OCI-LY1 (cell line): ENCODE data around the gene DLL4.

Experiments
- H2AFZ ChIP-seq: fragments of 200-600 bp; sonication (generic), shearing (Covaris generic); 2 replicates; pipeline ENCODE4 v1.6.0; 2014; ENCODE audit warnings: antibody characterized with exemption, mild to moderate bottlenecking, low read length
- H3F3A ChIP-seq: fragments of 200-600 bp; sonication (generic), shearing (Covaris generic); 2 replicates; pipeline ENCODE4 v1.6.0; 2014; ENCODE audit warnings: mild to moderate bottlenecking, antibody characterized with exemption, low read length, moderate library complexity; ENCODE audit not compliant: insufficient read depth
- H3K27ac ChIP-seq: fragments of 200-600 bp; sonication (generic); 2 replicates; pipeline ENCODE4 v1.5.1; 2014; ENCODE audit warnings: low read length, mixed run types, mild to moderate bottlenecking, low read depth; ENCODE audit not compliant: poor library complexity, severe bottlenecking
- H3K27me3 ChIP-seq: fragments of 200-600 bp; sonication (generic); 2 replicates; pipeline ENCODE4 v1.6.0; 2014; ENCODE audit warnings: antibody characterized with exemption, mild to moderate bottlenecking, low read length, moderate library complexity; ENCODE audit not compliant: insufficient read depth
- H3K36me3 ChIP-seq: fragments of 200-600 bp; sonication (generic); 2 replicates; pipeline ENCODE4 v1.6.1; 2014; ENCODE audit warnings: mild to moderate bottlenecking, antibody characterized with exemption, low read length, moderate library complexity, mixed read lengths; ENCODE audit not compliant: insufficient read depth
- H3K4me1 ChIP-seq: fragments of 200-600 bp; sonication (generic); 2 replicates; pipeline ENCODE4 v1.5.1; 2014; ENCODE audit warnings: mild to moderate bottlenecking, low read length, moderate library complexity; ENCODE audit not compliant: insufficient read depth, severe bottlenecking
- H3K4me2 ChIP-seq: fragments of 200-600 bp; sonication (generic), shearing (Covaris generic); 2 replicates; pipeline ENCODE4 v1.6.1; 2014; ENCODE audit warnings: low read length
- H3K4me3 ChIP-seq: fragments of 200-600 bp; sonication (generic); 2 replicates; pipeline ENCODE4 v1.5.1; 2014; ENCODE audit warnings: low read length, low read depth, mild to moderate bottlenecking, mixed read lengths; ENCODE audit not compliant: poor library complexity, severe bottlenecking
- H3K79me2 ChIP-seq: fragments of 200-600 bp; shearing (Covaris generic); 2 replicates; pipeline ENCODE4 v1.6.1; 2016; ENCODE audit warnings: mixed run types, low read length, mixed read lengths; ENCODE audit not compliant: insufficient read depth
- H3K9ac ChIP-seq: fragments of 200-600 bp; sonication (generic), shearing (Covaris generic); 2 replicates; pipeline ENCODE4 v1.6.1; 2014; ENCODE audit warnings: mild to moderate bottlenecking, low read length, mixed read lengths
- H3K9me2 ChIP-seq: fragments of 200-600 bp; sonication (generic), shearing (Covaris generic); 2 replicates; pipeline ENCODE4 v1.6.1; 2014; ENCODE audit warnings: low read depth, mild to moderate bottlenecking, low read length, mixed read lengths
- H3K9me3 ChIP-seq: fragments of 200-600 bp; shearing (Covaris generic); 2 replicates; pipeline ENCODE4 v1.6.1; 2014; ENCODE audit warnings: low read length, mixed read lengths
- H4K20me1 ChIP-seq: fragments of 200-600 bp; sonication (generic), shearing (Covaris generic); 2 replicates; pipeline ENCODE4 v1.6.0; 2016; ENCODE audit warnings: mild to moderate bottlenecking, low read length; ENCODE audit not compliant: insufficient read depth
- CTCF ChIP-seq: fragments of 200-600 bp; sonication (generic), shearing (Covaris generic); IDR thresholded peaks from 2 replicates; pipeline ENCODE4 v1.5.1; 2017; ENCODE audit warnings: mild to moderate bottlenecking, antibody characterized with exemption, low read length, moderate library complexity, mixed read lengths
- EZH2 ChIP-seq: fragments of 200-600 bp; sonication (generic), shearing (Covaris generic); IDR thresholded peaks from 2 replicates; pipeline ENCODE4 v1.8.0; 2017; ENCODE audit warnings: borderline replicate concordance, mixed run types, mild to moderate bottlenecking, antibody characterized with exemption, low read length, moderate library complexity, mixed read lengths

The DLL4 gene

GRCh38 chr15:40968290-40969085 is 39.3 kb downstream of the DLL4 start:
- TF ChIP-seq CTCF = no peak
- no peak for TF ChIP-seq EZH2
- Histone ChIP-seq H3K9me2 (no peaks in the 10 kb centered on the region), H3K9me3 (no peaks in the 10 kb centered on the region), H3K4me2 (no peak overlapping the region), H3K4me3 (no peak overlapping the region), H3K4me1 (no peaks in the 10 kb centered on the region), H2AFZ (no peak overlapping the region), H3K27ac (no peak overlapping the region), H4K20me1 (no peaks in the 10 kb centered on the region), H3F3A (no peaks in the 10 kb centered on the region), H3K79me2 (no peaks in the 10 kb centered on the region), H3K36me3 (no peaks in the 10 kb centered on the region), H3K27me3 (no peaks in the 10 kb centered on the region), H3K9ac (no peak overlapping the region)

- Histone ChIP-seq H3K4me2 (no peak overlapping the region), H3K9me3 (no peaks in the 10 kb centered on the region), H3K4me3 (no peak overlapping the region), H3K79me2 (no peaks in the 10 kb centered on the region), H3K9ac (no peak overlapping the region), H3K27ac (no peak overlapping the region), H4K20me1 (no peaks in the 10 kb centered on the region), H3K27me3 (no peaks in the 10 kb centered on the region), H3F3A (no peaks in the 10 kb centered on the region), H3K9me2 (no peaks in the 10 kb centered on the region), H3K4me1 (no peaks in the 10 kb centered on the region), H3K36me3 (no peaks in the 10 kb centered on the region), H2AFZ (no peak overlapping the region)
- TF ChIP-seq EZH2 (no peak), CTCF (no peak)
Observed at GRCh38 chr15:40969363-40969762, 40.2 kb downstream of the DLL4 start.

- Histone ChIP-seq H3K36me3 (peaks cover 44% of the 10 kb centered on the region), H3K4me3 (no peak overlapping the region), H3F3A (no peaks in the 10 kb centered on the region), H3K9me2 (no peaks in the 10 kb centered on the region), H3K27ac (no peak overlapping the region), H3K79me2 (no peaks in the 10 kb centered on the region), H3K27me3 (no peaks in the 10 kb centered on the region), H3K4me2 (no peak overlapping the region), H3K9me3 (no peaks in the 10 kb centered on the region), H2AFZ (no peak overlapping the region), H4K20me1 (no peaks in the 10 kb centered on the region), H3K9ac (no peak overlapping the region), H3K4me1 (no peaks in the 10 kb centered on the region)
- TF ChIP-seq EZH2 = no peak
- TF ChIP-seq CTCF = no peak; the same call in 1 of the 2 replicates
Observed at GRCh38 chr15:40974879-40975278, 45.7 kb downstream of the DLL4 start.
